Muscle layer of duodenum (tissue), 2 donors: ENCODE measurements around the gene ANKMY1.

ENCODE experiments used
- H3K27ac ChIP-seq: one replicate; pipeline ENCODE4 v1.7.0; 2013; ENCODE audit warnings: mild to moderate bottlenecking, low read length
- H3K27me3 ChIP-seq: one replicate; pipeline ENCODE4 v1.7.0; 2013; ENCODE audit warnings: low read depth, mild to moderate bottlenecking, control low read depth, low read length
- H3K36me3 ChIP-seq, 2 donors: one replicate each; pipeline ENCODE4 v1.7.0; 2013; ENCODE audit warnings: low read length in 2 of 2, control low read depth in 1 of 2, mild to moderate bottlenecking in 1 of 2; ENCODE audit not compliant: insufficient read depth in 2 of 2, control insufficient read depth in 1 of 2
- H3K4me1 ChIP-seq, 2 donors: one replicate each; pipeline ENCODE4 v1.7.0; 2013; ENCODE audit warnings: low read length in 2 of 2, mild to moderate bottlenecking in 2 of 2, control low read depth in 1 of 2, moderate library complexity in 1 of 2; ENCODE audit not compliant: insufficient read depth in 2 of 2, control insufficient read depth in 1 of 2
- H3K4me3 ChIP-seq, 2 donors: one replicate each; pipeline ENCODE4 v1.7.0; 2013; ENCODE audit warnings: low read length in 2 of 2, low read depth in 1 of 2, mild to moderate bottlenecking in 1 of 2
- H3K9me3 ChIP-seq, 2 donors: one replicate each; pipeline ENCODE4 v1.7.0; 2013; ENCODE audit warnings: low read length in 2 of 2, control low read depth in 1 of 2, mild to moderate bottlenecking in 1 of 2; ENCODE audit not compliant: control insufficient read depth in 1 of 2
- donor health status: healthy.

ANKMY1 gene

GRCh38 chr2:240585681-240586197, 28.0 kb upstream of the ANKMY1 start:
- Histone ChIP-seq H3K4me3 (peak overlapping the region; percentile 87 to 94), H3K4me1 (peaks cover 19 to 37% of the 10 kb centered on the region in 2 donors), H3K27me3 (no peaks in the 10 kb centered on the region), H3K36me3 (peaks cover 10 to 20% of the 10 kb centered on the region in 2 donors), H3K9me3 (no peaks in the 10 kb centered on the region), H3K27ac (peak overlapping the region; percentile 93)

GRCh38 chr2:240585101-240585500, 27.3 kb upstream of the ANKMY1 start:
- H3K27ac ChIP-seq, result peak overlapping the region; percentile 93
- H3K4me3 ChIP-seq, result peak overlapping the region; percentile 87 to 94
- peaks cover 19 to 40% of the 10 kb centered on the region in 2 donors for H3K4me1 ChIP-seq
- no peaks in the 10 kb centered on the region for H3K9me3 ChIP-seq
- peaks cover 8 to 14% of the 10 kb centered on the region in 2 donors for H3K36me3 ChIP-seq
- H3K27me3 ChIP-seq, result no peaks in the 10 kb centered on the region

- Histone ChIP-seq H3K9me3 (no peaks in the 10 kb centered on the region), H3K4me3 (peak overlapping the region; percentile 87 to 94), H3K27ac (peak overlapping the region; percentile 93), H3K4me1 (peaks cover 24 to 45% of the 10 kb centered on the region in 2 donors), H3K27me3 (no peaks in the 10 kb centered on the region), H3K36me3 (peaks cover 6 to 8% of the 10 kb centered on the region in 2 donors)
Observed at GRCh38 chr2:240584486-240585031, 26.8 kb upstream of the ANKMY1 start.

- peaks cover 3 to 6% of the 10 kb centered on the region in 2 donors for H3K36me3 ChIP-seq
- no peak overlapping the region for H3K27ac ChIP-seq
- peaks cover 27 to 49% of the 10 kb centered on the region in 2 donors for H3K4me1 ChIP-seq
- H3K4me3 ChIP-seq, result no peak overlapping the region
- H3K27me3 ChIP-seq, result no peaks in the 10 kb centered on the region
- H3K9me3 ChIP-seq, result no peaks in the 10 kb centered on the region
Observed at GRCh38 chr2:240583774-240584173, 26.0 kb upstream of the ANKMY1 start.

- no peak overlapping the region for H3K4me3 ChIP-seq
- H3K4me1 ChIP-seq, result peaks cover 25 to 39% of the 10 kb centered on the region in 2 donors
- no peak overlapping the region for H3K27ac ChIP-seq
- no peaks in the 10 kb centered on the region for H3K27me3 ChIP-seq
- no peaks in the 10 kb centered on the region for H3K9me3 ChIP-seq
- H3K36me3 ChIP-seq, result peaks cover 6 to 13% of the 10 kb centered on the region in 2 donors
Observed at GRCh38 chr2:240582781-240583180, 25.0 kb upstream of the ANKMY1 start.

- Histone ChIP-seq H3K27me3 (no peaks in the 10 kb centered on the region), H3K27ac (no peak overlapping the region), H3K36me3 (peaks cover 9 to 23% of the 10 kb centered on the region in 2 donors), H3K4me1 (peaks cover 21 to 32% of the 10 kb centered on the region in 2 donors), H3K9me3 (no peaks in the 10 kb centered on the region), H3K4me3 (no peak overlapping the region)
Observed at GRCh38 chr2:240581811-240582210, 24.0 kb upstream of the ANKMY1 start.

- Histone ChIP-seq H3K27ac (peak overlapping the region; percentile 40), H3K27me3 (no peaks in the 10 kb centered on the region), H3K4me3 (no peak overlapping the region), H3K36me3 (peaks cover 8 to 39% of the 10 kb centered on the region in 2 donors), H3K9me3 (no peaks in the 10 kb centered on the region), H3K4me1 (peaks cover 13 to 24% of the 10 kb centered on the region in 2 donors)
Observed at GRCh38 chr2:240579771-240580614, 22.2 kb upstream of the ANKMY1 start.

- no peak overlapping the region for H3K27ac ChIP-seq
- no peaks in the 10 kb centered on the region for H3K27me3 ChIP-seq
- peaks cover 4 to 45% of the 10 kb centered on the region in 2 donors for H3K36me3 ChIP-seq
Observed at GRCh38 chr2:240579071-240579762, 21.4 kb upstream of the ANKMY1 start.

GRCh38 chr2:240578488-240578887, 20.7 kb upstream of the ANKMY1 start:
- H3K36me3 ChIP-seq, result peaks cover 4 to 45% of the 10 kb centered on the region in 2 donors
- no peaks in the 10 kb centered on the region for H3K9me3 ChIP-seq
- no peak overlapping the region for H3K4me3 ChIP-seq
- H3K27me3 ChIP-seq, result no peaks in the 10 kb centered on the region
- H3K4me1 ChIP-seq, result peaks cover 8 to 15% of the 10 kb centered on the region in 2 donors
- no peak overlapping the region for H3K27ac ChIP-seq

More at GRCh38 chr2:240579071-240579762, 21.4 kb upstream of the ANKMY1 start:
- Histone ChIP-seq H3K4me1 (peaks cover 8 to 16% of the 10 kb centered on the region in 2 donors), H3K4me3 (no peak overlapping the region), H3K9me3 (no peaks in the 10 kb centered on the region)

- peaks cover 4 to 48% of the 10 kb centered on the region in 2 donors for H3K36me3 ChIP-seq
- no peaks in the 10 kb centered on the region for H3K9me3 ChIP-seq
- no peak overlapping the region for H3K4me3 ChIP-seq
- H3K27me3 ChIP-seq, result no peaks in the 10 kb centered on the region
- H3K4me1 ChIP-seq, result peaks cover 8 to 15% of the 10 kb centered on the region in 2 donors
- H3K27ac ChIP-seq, result no peak overlapping the region
Observed at GRCh38 chr2:240578110-240578450, 20.3 kb upstream of the ANKMY1 start.
